ENCODE measurements around the gene PEF1. TPM values are rescaled to one million over a fixed set of nuclear protein-coding genes. Genes with fewer than 3 reads are reported as not detected.
"Not testable (repeated sequence)": the region's sequence is repeated elsewhere in the genome, so short reads cannot be mapped to it uniquely, and the experiment has no call there.

Gene PEF1
- total and polyA plus RNA-seq, 2 experiments from 2014 or later: 22.3 to 68.5 TPM

DNA sequence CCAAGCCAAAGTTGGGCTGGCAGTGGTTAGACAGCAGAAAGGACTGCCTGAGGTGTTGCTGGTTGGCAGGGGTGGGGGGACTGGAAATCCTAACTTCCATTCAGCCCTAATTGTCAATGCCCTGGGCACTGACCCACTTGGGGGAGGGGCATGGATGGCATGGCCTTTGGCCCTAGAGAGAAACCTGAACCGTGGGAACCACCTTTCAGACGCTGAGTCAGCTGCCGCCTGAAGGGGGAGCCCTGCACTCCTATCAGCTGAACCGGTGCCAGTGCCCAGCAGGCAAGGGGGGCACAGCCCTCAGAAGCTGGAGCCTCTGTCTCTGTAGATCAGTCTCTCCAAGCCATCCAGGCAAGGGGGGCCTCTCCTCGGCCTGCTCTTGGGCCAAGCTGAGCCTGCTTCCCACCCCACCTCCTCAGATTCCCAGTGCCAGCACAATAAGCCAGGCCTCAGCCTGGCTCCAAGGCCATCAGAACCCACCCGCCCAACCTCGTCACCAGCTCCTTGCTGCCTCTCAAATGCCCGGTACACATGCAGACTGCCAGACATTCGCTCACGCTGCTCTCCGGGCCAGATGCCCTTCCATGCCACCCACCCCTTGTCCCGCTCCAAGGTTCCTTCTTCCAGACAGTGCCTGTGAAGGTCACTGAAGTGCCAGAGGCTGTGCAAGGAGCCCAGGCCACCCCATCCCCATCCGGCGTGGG is 56.8 kb downstream of the PEF1 start:
- peaks cover 17% of the 10 kb centered on the region for H3K27me3 ChIP-seq (ENCODE audit: insufficient read depth)
- peak overlapping the region; percentile 28; the same call in 1 of the 2 replicates for H2AFZ ChIP-seq
- peak overlapping the region; percentile 64 for H3K4me3 ChIP-seq
- DNase-seq (ENCODE audit: low spot score) (peak; percentile 94), ATAC-seq (peak; percentile 82)
- H3K36me3 Mint-ChIP-seq (ENCODE audit: low read depth): no peaks in the 10 kb centered on the region
- TF ChIP-seq EZH2 (IDR thresholded peaks at IDR 0.05; ENCODE audit: low read depth, unreplicated experiment) (no peak), STAT1 (IDR thresholded peaks at IDR 0.05; ENCODE audit: unreplicated experiment) (no peak), NANOG (IDR thresholded peaks at IDR 0.05; ENCODE audit: borderline replicate concordance) (no peak), POLR2AphosphoS5 (IDR thresholded peaks at IDR 0.05; ENCODE audit: low read depth) (no peak), EZH2phosphoT487 (IDR thresholded peaks at IDR 0.05; ENCODE audit: unreplicated experiment) (no peak), REST (IDR thresholded peaks at IDR 0.05; ENCODE audit: unreplicated experiment) (no peak), CREB1 (CRISPR knock-in tag; IDR thresholded peaks at IDR 0.05; ENCODE audit: low read depth) (peak; percentile 17; the same call in 1 of the 2 replicates), ZNF331 (CRISPR knock-in tag; IDR thresholded peaks at IDR 0.05; ENCODE audit: low read depth) (no peak), ZNF114 (CRISPR knock-in tag; IDR thresholded peaks at IDR 0.05) (no peak), JUNB (IDR thresholded peaks at IDR 0.05; ENCODE audit: unreplicated experiment) (no peak)
- TF ChIP-seq, protein P1, sequence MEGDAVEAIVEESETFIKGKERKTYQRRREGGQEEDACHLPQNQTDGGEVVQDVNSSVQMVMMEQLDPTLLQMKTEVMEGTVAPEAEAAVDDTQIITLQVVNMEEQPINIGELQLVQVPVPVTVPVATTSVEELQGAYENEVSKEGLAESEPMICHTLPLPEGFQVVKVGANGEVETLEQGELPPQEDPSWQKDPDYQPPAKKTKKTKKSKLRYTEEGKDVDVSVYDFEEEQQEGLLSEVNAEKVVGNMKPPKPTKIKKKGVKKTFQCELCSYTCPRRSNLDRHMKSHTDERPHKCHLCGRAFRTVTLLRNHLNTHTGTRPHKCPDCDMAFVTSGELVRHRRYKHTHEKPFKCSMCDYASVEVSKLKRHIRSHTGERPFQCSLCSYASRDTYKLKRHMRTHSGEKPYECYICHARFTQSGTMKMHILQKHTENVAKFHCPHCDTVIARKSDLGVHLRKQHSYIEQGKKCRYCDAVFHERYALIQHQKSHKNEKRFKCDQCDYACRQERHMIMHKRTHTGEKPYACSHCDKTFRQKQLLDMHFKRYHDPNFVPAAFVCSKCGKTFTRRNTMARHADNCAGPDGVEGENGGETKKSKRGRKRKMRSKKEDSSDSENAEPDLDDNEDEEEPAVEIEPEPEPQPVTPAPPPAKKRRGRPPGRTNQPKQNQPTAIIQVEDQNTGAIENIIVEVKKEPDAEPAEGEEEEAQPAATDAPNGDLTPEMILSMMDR (conservative IDR thresholded peaks at IDR 0.05; ENCODE audit: low read depth in 2 of 2): peak; percentile 75 to 84
- 0 out of 2 replicates have a peak overlapping the region, but pooled peaks have one; percentile 59 for H3K27ac ChIP-seq (ENCODE audit: low read depth)
- peaks cover 14% of the 10 kb centered on the region for H3K27me3 Mint-ChIP-seq (ENCODE audit: insufficient read depth, low read depth, poor library complexity)
- peak overlapping the region; percentile 78 for H3K27ac Mint-ChIP-seq
- no peaks in the 10 kb centered on the region for H3K9me3 Mint-ChIP-seq
- H3K4me3 Mint-ChIP-seq: peak overlapping the region; percentile 54
- H3K4me1 Mint-ChIP-seq: peaks cover 30% of the 10 kb centered on the region
- H4K20me1 ChIP-seq (replicated peaks; ENCODE audit: insufficient read depth): peaks cover 4% of the 10 kb centered on the region; the same call in 1 of the 2 replicates
- H3K9me2 ChIP-seq (ENCODE audit: insufficient read depth): no peaks in the 10 kb centered on the region
- H3K4me1 ChIP-seq (ENCODE audit: insufficient read depth): peaks cover 28% of the 10 kb centered on the region
- H3K4me2 ChIP-seq: peak overlapping the region; percentile 82
- peaks cover 5% of the 10 kb centered on the region for H3F3A ChIP-seq (replicated peaks; ENCODE audit: low read depth)
- no peaks in the 10 kb centered on the region for H3K36me3 ChIP-seq (ENCODE audit: insufficient read depth)
- H3K79me2 ChIP-seq (replicated peaks; ENCODE audit: insufficient read depth): no peaks in the 10 kb centered on the region

- Histone ChIP-seq H3K4me1 (ENCODE audit: insufficient read depth) (peaks cover 34% of the 10 kb centered on the region), H3K4me3 (peak overlapping the region; percentile 57), H3K4me2 (peak overlapping the region; percentile 82), H3K27me3 (ENCODE audit: insufficient read depth) (peaks cover 17% of the 10 kb centered on the region)
- H3K27ac Mint-ChIP-seq; H3K27ac ChIP-seq (ENCODE audit: low read depth); H3K9me2 ChIP-seq (ENCODE audit: insufficient read depth); DNase-seq (ENCODE audit: low spot score); H3F3A ChIP-seq (replicated peaks; ENCODE audit: low read depth); H2AFZ ChIP-seq; H3K36me3 ChIP-seq (ENCODE audit: insufficient read depth); H3K36me3 Mint-ChIP-seq (ENCODE audit: low read depth); H4K20me1 ChIP-seq (replicated peaks; ENCODE audit: insufficient read depth); ATAC-seq; H3K4me3 Mint-ChIP-seq; H3K9me3 Mint-ChIP-seq; H3K79me2 ChIP-seq (replicated peaks; ENCODE audit: insufficient read depth): not testable (repeated sequence)
- H3K27me3 Mint-ChIP-seq (ENCODE audit: insufficient read depth, low read depth, poor library complexity): peaks cover 17% of the 10 kb centered on the region
- H3K4me1 Mint-ChIP-seq: peaks cover 36% of the 10 kb centered on the region
Observed at GRCh38 chr1:31587328-31587699, 57.4 kb downstream of the PEF1 start.

Data from GM23338 (cell line).